ENCODE results near the gene NDFIP2. TPM values are rescaled to one million over a fixed set of nuclear protein-coding genes. Genes with fewer than 3 reads are reported as not detected.
A peak's percentile ranks its signal among the peaks of the same experiment; 100 is the strongest.

Gene NDFIP2
- polyA plus RNA-seq, 2 of the 4 experiments (the other 2 are of a cell fraction), result 23.2 to 39.9 TPM

DNA sequence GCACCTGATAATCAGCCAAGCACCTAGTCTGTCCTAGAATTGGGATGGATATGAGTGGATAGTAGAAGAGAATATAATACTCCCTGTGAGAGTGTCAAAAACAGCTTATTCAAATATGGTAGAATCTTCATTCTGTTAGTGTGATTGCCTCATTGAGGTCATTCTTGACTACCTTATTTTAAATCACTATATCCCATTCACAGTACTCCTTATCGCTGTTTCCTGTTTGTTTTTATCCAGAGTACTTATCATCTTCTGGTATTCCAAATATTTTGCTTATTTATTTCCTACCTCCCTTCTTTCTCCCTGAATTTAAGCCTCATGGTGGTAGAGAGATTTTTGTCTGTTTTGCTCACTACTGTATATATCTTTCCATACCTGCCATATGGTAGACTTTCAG lies 9.9 kb downstream of the NDFIP2 start:
- Histone ChIP-seq H3K4me2 (peak overlapping the region; percentile 70), H3K4me3 (no peak overlapping the region), H3K4me1 (peaks cover 66% of the 10 kb centered on the region), H3K9me3 (no peaks in the 10 kb centered on the region), H3K27ac (peak overlapping the region in 1 of 2 experiments; percentile 45; a peak in 1 of 6 replicates)
- WGBS (ENCODE audit: missing lambda C conversion rate), result 23% methylated on average over 1 of the region's 1 CpG
- DNase-seq (ENCODE audit: low read depth in 1 of 2, low spot score in 1 of 2) (no peak), FAIRE-seq (no peak), ATAC-seq (peak in 1 of 2 experiments; percentile 61; a peak in 3 of 6 replicates)
- CTCF ChIA-PET, result no interaction called here
- TF ChIP-seq TFCP2L1 (CRISPR knock-in tag; IDR thresholded peaks at IDR 0.05) (no peak), EHMT2 (IDR thresholded peaks at IDR 0.05; ENCODE audit: low read depth) (no peak), TP53 (CRISPR knock-in tag; IDR thresholded peaks at IDR 0.05) (no peak), CHD4 (IDR thresholded peaks at IDR 0.05; ENCODE audit: borderline replicate concordance) (no peak), RARB (CRISPR knock-in tag; IDR thresholded peaks at IDR 0.05) (no peak), REST (IDR thresholded peaks at IDR 0.05) (no peak), CBX8 (IDR thresholded peaks at IDR 0.05) (no peak), CBX2 (IDR thresholded peaks at IDR 0.05; ENCODE audit: borderline replicate concordance, low read depth) (no peak), ESRRA (IDR thresholded peaks at IDR 0.05; ENCODE audit: borderline replicate concordance, low read length) (no peak), ZC3H11A (IDR thresholded peaks at IDR 0.05) (no peak), NR3C1 (IDR thresholded peaks at IDR 0.05) (no peak), HEYL (CRISPR knock-in tag; IDR thresholded peaks at IDR 0.05) (no peak), USF2 (IDR thresholded peaks at IDR 0.05) (no peak)
- TF ChIP-seq, protein P1, sequence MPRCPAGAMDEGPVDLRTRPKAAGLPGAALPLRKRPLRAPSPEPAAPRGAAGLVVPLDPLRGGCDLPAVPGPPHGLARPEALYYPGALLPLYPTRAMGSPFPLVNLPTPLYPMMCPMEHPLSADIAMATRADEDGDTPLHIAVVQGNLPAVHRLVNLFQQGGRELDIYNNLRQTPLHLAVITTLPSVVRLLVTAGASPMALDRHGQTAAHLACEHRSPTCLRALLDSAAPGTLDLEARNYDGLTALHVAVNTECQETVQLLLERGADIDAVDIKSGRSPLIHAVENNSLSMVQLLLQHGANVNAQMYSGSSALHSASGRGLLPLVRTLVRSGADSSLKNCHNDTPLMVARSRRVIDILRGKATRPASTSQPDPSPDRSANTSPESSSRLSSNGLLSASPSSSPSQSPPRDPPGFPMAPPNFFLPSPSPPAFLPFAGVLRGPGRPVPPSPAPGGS (IDR thresholded peaks at IDR 0.05), result no peak
- TF ChIP-seq, protein P2, sequence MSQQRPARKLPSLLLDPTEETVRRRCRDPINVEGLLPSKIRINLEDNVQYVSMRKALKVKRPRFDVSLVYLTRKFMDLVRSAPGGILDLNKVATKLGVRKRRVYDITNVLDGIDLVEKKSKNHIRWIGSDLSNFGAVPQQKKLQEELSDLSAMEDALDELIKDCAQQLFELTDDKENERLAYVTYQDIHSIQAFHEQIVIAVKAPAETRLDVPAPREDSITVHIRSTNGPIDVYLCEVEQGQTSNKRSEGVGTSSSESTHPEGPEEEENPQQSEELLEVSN (IDR thresholded peaks at IDR 0.05; ENCODE audit: borderline replicate concordance, low read depth), result no peak
- TF ChIP-seq, protein P3, sequence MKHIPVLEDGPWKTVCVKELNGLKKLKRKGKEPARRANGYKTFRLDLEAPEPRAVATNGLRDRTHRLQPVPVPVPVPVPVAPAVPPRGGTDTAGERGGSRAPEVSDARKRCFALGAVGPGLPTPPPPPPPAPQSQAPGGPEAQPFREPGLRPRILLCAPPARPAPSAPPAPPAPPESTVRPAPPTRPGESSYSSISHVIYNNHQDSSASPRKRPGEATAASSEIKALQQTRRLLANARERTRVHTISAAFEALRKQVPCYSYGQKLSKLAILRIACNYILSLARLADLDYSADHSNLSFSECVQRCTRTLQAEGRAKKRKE (CRISPR knock-in tag; IDR thresholded peaks at IDR 0.05; ENCODE audit: low read depth), result no peak
- TF ChIP-seq, protein P4, sequence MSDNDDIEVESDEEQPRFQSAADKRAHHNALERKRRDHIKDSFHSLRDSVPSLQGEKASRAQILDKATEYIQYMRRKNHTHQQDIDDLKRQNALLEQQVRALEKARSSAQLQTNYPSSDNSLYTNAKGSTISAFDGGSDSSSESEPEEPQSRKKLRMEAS (IDR thresholded peaks at IDR 0.05), result no peak
- TF ChIP-seq, protein P5, sequence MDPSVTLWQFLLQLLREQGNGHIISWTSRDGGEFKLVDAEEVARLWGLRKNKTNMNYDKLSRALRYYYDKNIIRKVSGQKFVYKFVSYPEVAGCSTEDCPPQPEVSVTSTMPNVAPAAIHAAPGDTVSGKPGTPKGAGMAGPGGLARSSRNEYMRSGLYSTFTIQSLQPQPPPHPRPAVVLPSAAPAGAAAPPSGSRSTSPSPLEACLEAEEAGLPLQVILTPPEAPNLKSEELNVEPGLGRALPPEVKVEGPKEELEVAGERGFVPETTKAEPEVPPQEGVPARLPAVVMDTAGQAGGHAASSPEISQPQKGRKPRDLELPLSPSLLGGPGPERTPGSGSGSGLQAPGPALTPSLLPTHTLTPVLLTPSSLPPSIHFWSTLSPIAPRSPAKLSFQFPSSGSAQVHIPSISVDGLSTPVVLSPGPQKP (IDR thresholded peaks at IDR 0.05; ENCODE audit: low read depth, low read length), result no peak
- POLR2A ChIA-PET, result no interaction called here

All from A549 (cell line).